Hematopoietic multipotent progenitor cell treated with erythropoietin and hydrocortisone succinate and interleukin-3 and kit ligand, for 17 days (in vitro differentiated cells): Measurements from ENCODE around the gene IQCF6.
"Not testable (repeated sequence)": the region's sequence is repeated elsewhere in the genome, so short reads cannot be mapped to it uniquely, and the experiment has no call there.

Experiments
- DNase-seq: peaks from one replicate; pipeline ENCODE4 v3.0.0-alpha.2; 2015; ENCODE audit warnings: low spot score

IQCF6 gene

GRCh38 chr3:51759203-51759602, 19.8 kb downstream of the IQCF6 start:
- DNase-seq, result no peak

- DNase-seq, result not testable (repeated sequence)
These were observed 25.0 kb downstream of the IQCF6 start for GRCh38 chr3:51753763-51754750.

- no peak for DNase-seq
These were observed 27.8 kb downstream of the IQCF6 start for GRCh38 chr3:51751287-51751686.

- DNase-seq, result no peak
These were observed 28.2 kb downstream of the IQCF6 start for GRCh38 chr3:51750878-51751277.

GRCh38 chr3:51748327-51748726, 30.7 kb downstream of the IQCF6 start:
- DNase-seq, result no peak

- DNase-seq, result no peak
These were observed 31.2 kb downstream of the IQCF6 start for GRCh38 chr3:51747840-51748239.

GRCh38 chr3:51742978-51743377, 36.1 kb downstream of the IQCF6 start:
- not testable (repeated sequence) for DNase-seq

GRCh38 chr3:51742320-51742719, 36.7 kb downstream of the IQCF6 start:
- not testable (repeated sequence) for DNase-seq

GRCh38 chr3:51739110-51739509, 39.9 kb downstream of the IQCF6 start:
- DNase-seq, result no peak

GRCh38 chr3:51735950-51736349, 43.1 kb downstream of the IQCF6 start:
- no peak for DNase-seq

GRCh38 chr3:51735039-51735438, 44.0 kb downstream of the IQCF6 start:
- no peak for DNase-seq

GRCh38 chr3:51734572-51734907, 44.5 kb downstream of the IQCF6 start:
- no peak for DNase-seq

- DNase-seq, result no peak
These were observed 45.0 kb downstream of the IQCF6 start for GRCh38 chr3:51733859-51734571.

GRCh38 chr3:51729042-51729633, 49.9 kb downstream of the IQCF6 start:
- no peak for DNase-seq
